ENCODE measurements around the gene LRMDA.
"Not testable (repeated sequence)": the region's sequence is repeated elsewhere in the genome, so short reads cannot be mapped to it uniquely, and the experiment has no call there.

Gene LRMDA

GRCh38 chr10:76038696-76039095 is 607.3 kb downstream of the LRMDA start:
- DNase-seq: no peak

- no peak for DNase-seq
These were observed 608.8 kb downstream of the LRMDA start for GRCh38 chr10:76040107-76040829.

DNA sequence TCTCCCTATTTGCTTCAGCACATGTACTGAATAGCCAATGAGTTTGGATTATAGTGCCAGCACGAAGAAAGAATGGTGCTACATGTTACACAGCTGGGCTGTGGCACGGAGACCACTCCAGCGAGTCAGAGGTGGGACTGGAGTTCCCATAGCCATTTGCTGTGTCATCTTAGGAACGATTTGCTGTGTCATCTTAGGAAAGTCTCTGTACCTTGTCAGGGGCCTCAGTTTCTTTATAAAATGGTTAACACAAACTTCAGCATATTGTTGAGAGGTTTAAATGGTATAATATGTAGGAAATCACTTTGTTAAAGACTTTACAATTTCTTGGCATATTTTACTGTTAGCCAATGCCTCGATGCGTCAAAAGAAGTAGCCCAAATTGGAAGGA is 609.4 kb downstream of the LRMDA start:
- DNase-seq: no peak

DNA sequence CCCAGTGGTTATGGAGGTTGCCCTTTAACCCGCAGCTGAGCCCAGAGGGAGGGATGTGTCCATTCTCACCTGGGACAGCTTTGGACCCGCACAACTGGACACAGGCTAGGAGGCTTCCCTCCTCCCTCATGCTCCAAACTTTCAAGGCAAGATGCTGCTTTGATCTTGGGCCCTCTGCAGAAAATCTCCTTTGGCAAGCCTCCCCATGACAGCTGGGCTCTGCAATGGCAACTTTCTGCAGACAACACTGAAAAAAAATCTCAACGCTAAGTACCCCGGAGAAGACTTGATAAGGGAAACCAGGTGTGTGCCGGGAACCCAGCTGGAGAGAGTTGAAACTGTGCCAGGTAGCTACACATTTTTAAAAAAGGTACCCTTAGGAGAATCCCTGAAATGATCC is 610.1 kb downstream of the LRMDA start:
- DNase-seq: no peak

DNA sequence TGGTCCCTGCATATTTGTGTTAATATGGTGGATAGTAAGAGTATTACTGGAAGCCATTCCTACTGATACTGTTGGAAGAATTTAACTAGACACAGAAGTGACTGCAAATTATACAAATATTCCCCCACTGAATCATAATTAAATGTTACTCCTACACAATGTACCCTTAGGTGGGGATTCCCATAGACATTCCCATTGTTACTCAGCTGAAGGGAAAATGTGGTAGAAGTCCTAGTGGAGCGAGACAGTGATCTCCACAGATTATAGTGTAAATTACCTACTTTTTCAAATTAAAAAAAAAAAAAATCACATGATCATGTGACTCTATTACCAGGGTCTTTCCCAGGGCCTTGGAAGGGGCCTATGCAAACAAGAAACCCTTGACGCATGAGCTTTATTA is 611.8 kb downstream of the LRMDA start:
- DNase-seq: no peak

- DNase-seq: no peak
These were observed 613.3 kb downstream of the LRMDA start for GRCh38 chr10:76044751-76045150.

DNA sequence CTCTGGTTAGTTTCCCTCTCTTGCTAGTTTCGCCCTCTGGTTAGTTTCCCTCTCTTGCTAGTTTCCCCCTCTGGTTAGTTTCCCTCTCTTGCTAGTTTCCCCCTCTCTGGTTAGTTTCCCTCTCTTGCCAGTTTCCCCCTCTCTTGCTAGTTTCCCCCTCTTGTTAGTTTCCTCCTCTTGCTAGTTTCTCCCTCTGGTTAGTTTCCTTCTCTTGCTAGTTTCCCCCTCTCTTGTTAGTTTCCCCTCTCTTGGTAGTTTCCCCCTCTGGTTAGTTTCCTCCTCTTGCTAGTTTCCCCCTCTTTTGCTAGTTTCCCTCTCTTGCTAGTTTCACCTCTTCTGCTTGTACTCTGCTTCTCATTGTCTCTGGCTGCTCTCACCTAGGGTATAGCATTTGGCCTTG is 613.8 kb downstream of the LRMDA start:
- DNase-seq: no peak

GRCh38 chr10:76047521-76047920 is 616.1 kb downstream of the LRMDA start:
- DNase-seq: no peak

DNA sequence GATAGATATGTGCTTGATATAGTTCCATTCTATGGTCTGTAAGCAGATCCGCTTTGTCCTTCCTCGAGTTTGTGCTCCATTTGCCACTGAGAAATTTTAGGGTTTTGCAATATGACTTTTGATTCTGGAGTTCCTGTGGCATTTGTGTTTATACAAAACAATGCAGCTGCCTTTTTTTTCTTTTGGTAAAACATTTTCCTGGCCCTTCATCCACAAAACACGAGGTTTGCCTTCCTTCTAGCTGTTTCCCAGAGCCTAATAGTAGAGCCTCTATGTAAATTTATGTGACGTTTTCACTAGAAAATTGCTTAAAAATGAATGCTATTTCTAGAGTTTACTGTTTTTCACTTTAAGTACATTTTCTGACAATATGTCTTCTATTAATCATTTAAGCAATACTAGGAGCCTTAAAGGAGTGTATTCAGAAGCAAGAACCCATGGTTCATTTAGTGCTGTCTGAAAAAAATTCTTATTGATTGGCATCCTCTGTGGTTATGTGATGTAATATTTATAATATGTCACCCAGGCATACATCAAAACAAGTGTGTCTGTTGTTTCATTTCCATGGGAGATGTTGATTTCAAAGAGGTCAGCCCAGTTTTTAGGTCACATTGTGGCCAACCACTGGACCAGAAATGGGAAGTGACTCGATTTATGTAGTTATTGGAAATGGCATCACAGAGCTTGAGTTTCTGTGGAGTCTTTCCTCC is 618.3 kb downstream of the LRMDA start:
- DNase-seq: no peak

DNA sequence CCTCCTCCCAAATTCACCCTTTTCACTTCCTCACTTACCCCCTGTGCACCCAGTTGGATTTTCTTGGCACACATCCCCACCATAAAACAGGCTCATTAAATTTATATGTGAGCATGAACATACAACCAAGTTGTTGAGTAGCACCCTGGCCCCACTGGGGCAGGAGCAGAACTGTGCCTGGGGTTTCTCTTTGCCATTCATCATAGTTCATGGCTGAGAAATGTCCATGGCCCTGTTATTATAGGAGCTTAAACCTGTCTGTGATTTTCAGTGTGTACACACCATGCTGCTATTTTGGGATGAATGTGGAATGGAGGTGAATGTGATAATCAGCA is 618.8 kb downstream of the LRMDA start:
- no peak for DNase-seq

GRCh38 chr10:76051007-76051936 is 619.8 kb downstream of the LRMDA start:
- DNase-seq: no peak

DNA sequence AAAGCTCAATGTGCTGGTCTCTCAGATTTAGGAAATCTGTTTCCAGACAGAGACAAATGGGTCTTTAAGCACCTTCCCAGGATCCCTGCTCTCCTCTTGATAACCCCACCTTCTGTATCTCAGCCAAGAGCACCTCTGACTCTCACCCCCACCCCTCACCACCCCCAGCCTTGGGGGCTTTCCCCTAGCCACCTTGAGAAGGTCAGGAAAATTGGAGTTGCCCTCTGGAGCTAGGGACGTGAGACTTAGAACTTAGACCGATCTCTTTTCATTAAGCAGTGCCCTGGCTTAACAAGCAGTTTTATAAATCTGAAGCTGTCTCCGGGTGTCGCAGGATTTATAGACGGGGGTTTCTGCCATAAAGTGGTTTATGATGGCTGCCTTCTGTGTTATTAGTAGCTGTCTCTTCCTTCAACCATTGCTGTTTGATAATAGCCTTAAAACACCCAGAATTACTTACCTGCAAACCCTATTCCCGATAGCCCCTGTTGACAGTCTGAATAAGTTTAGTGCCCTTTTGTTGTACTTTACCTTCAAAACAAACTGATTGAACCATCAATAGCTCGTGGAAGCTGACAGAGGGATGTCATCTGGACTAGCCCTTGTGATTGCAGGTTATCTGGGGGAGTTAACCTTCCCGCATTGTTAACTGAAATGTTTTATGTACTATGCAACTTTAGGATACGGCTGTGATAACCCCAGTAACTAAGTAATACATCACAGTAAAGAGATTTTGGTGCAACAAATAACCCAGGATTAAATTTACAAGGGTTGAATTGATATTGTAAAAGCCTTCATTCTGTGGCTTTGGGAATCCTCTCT is 621.5 kb downstream of the LRMDA start:
- DNase-seq: no peak

DNA sequence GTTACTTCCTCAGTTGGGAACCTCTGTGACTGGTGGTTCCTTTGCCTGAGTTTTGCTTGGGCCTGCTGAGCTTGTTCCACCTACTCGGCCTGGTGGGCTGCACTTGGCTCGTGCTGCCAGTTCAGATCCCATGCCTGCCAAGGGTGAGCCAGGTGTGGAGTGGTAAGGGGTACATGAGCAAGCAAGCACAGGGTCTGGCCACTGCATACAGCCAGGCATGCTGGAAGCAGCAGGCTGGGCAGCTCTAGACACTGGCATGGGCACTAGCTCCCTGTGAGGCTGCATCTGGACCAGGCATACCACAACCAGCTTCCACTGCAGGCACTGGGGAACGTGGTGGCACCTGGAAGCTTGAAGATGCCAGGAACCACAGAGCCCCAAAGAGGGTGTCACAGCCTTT is 624.0 kb downstream of the LRMDA start:
- no peak for DNase-seq

GRCh38 chr10:76055963-76056362 is 624.5 kb downstream of the LRMDA start:
- no peak for DNase-seq

DNA sequence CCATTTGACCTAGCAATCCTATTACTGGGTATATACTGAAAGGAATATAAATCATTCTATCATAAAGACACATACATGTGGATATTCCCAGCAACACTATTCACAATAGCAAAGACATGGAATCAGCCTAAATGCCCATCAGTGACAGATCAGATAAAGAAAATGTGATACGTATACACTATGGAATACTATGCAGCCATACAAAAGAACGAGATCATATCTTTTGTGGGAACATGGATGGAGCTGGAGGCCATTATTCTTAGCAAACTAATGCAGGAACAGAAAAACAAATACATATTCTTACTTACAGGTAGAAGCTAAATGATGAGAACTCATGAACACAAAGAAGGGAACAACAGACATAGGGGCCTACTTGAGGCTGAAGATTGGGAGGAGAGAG is 629.6 kb downstream of the LRMDA start:
- DNase-seq: not testable (repeated sequence)

- no peak for DNase-seq
These were observed 635.0 kb downstream of the LRMDA start for GRCh38 chr10:76066457-76066856.

DNA sequence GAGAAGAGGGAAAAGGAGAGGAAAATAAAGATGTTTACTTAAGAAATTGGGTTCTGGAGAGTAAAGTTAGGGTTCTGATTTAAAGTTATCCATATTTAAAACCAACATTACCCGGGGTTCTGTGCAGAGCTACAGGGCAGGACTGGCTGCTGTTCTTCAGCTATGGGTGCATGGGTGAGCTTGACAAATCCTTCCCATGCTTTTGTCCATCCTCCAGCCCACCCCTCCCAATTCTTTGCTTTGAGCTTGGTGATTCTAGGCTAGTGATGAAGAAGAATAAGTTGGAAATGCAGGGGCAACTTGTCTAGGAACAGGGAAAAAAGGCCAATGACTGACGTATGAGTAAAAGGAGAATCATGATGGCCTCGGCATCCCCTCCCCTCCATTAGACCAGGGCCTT is 636.0 kb downstream of the LRMDA start:
- DNase-seq: no peak

- no peak for DNase-seq
These were observed 637.4 kb downstream of the LRMDA start for GRCh38 chr10:76068856-76069255.

GRCh38 chr10:76070916-76071315 is 639.5 kb downstream of the LRMDA start:
- DNase-seq: no peak

DNA sequence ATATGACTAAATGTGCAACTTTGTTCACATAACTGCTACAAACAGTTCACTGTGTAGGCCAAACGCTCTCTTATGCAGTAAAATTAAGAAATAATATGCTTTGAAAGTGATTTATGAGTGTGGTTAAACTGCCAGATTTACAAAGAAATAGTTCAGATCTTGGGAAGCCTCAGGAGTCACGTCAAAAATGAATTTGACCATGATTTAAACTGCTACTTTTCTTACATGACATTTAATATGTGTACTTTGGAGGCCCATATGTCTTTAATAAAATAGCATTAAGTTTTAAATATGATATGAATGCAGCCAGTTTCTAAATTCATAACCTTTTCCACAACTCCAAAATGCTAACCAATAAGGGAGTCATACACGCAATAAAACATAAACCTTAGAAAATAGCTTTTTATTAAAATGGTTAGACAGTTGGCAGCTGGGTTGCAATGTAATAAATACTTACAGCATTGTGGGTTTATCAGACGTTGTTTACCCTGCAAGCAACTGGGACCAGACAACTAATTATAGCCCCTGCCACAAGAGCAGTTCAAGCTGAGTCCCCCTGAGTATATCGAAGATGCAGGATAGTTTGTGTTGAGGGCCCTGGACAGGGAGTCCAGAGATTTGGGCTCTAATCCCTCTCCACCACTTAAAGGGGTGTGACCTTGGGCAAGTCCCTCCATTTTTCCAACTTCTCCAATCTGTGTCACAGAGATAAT is 640.4 kb downstream of the LRMDA start:
- DNase-seq: no peak

GRCh38 chr10:76072384-76072783 is 641.0 kb downstream of the LRMDA start:
- no peak for DNase-seq

GRCh38 chr10:76073524-76073923 is 642.1 kb downstream of the LRMDA start:
- DNase-seq: no peak

Measured in cerebellar nuclear complex (tissue), 1 donor.